Karpas-422 (cell line): ENCODE data around the gene BHLHA9. TPM values are rescaled to one million over a fixed set of nuclear protein-coding genes. Genes with fewer than 3 reads are reported as not detected.
A peak's percentile ranks its signal among the peaks of the same experiment; 100 is the strongest.

Experiments
- DNase-seq: peaks from one replicate; pipeline ENCODE4 v3.0.0-alpha.2; 2015
- H2AFZ ChIP-seq: fragments of 200-600 bp; sonication (generic); 2 replicates; pipeline ENCODE4 v1.6.1; 2014; ENCODE audit warnings: antibody characterized with exemption, low read length, mixed read lengths
- H3K27ac ChIP-seq: fragments of 200-600 bp; sonication (generic); 2 replicates; pipeline ENCODE4 v1.5.1; 2014; ENCODE audit warnings: mild to moderate bottlenecking, low read length, moderate library complexity
- H3K27me3 ChIP-seq: fragments of 200-600 bp; sonication (generic); 2 replicates; pipeline ENCODE4 v1.6.1; 2014; ENCODE audit warnings: low read length, mixed read lengths
- H3K36me3 ChIP-seq: fragments of 200-600 bp; sonication (generic); 2 replicates; pipeline ENCODE4 v1.6.1; 2014; ENCODE audit warnings: low read length, mixed read lengths; ENCODE audit not compliant: insufficient read depth
- H3K4me1 ChIP-seq: fragments of 200-600 bp; sonication (generic); 2 replicates; pipeline ENCODE4 v1.6.1; 2014; ENCODE audit warnings: mild to moderate bottlenecking, low read length, mixed read lengths
- H3K4me2 ChIP-seq: fragments of 200-600 bp; sonication (generic); 2 replicates; pipeline ENCODE4 v1.6.1; 2014; ENCODE audit warnings: low read length, low read depth, mild to moderate bottlenecking; ENCODE audit not compliant: poor library complexity, severe bottlenecking
- H3K4me3 ChIP-seq: fragments of 200-600 bp; sonication (generic); 2 replicates; pipeline ENCODE4 v1.5.1; 2014; ENCODE audit warnings: mild to moderate bottlenecking, antibody characterized with exemption, low read length, mixed read lengths
- H3K79me2 ChIP-seq: fragments of 200-600 bp; sonication (generic); 2 replicates; pipeline ENCODE4 v1.6.1; 2014; ENCODE audit warnings: mild to moderate bottlenecking, low read length, mixed read lengths
- H3K9ac ChIP-seq: fragments of 200-600 bp; sonication (generic); 2 replicates; pipeline ENCODE4 v1.6.0; 2014; ENCODE audit warnings: low read length
- H3K9me2 ChIP-seq: fragments of 200-600 bp; sonication (generic), shearing (Covaris generic); replicated peaks from 2 replicates; pipeline ENCODE4 v1.6.0; 2014; ENCODE audit warnings: mild to moderate bottlenecking, low read length, moderate library complexity; ENCODE audit not compliant: insufficient read depth
- H3K9me3 ChIP-seq: fragments of 300-700, 200-600 bp; sonication (generic); 2 replicates; pipeline ENCODE4 v1.6.1; 2014; ENCODE audit warnings: low read length, mixed read lengths
- H4K20me1 ChIP-seq: fragments of 200-600 bp; sonication (generic); 2 replicates; pipeline ENCODE4 v1.6.1; 2014; ENCODE audit warnings: mild to moderate bottlenecking, antibody characterized with exemption, low read length, low read depth; ENCODE audit not compliant: insufficient read depth
- total RNA-seq: library from RNA; depleted of rRNA; stranded (reverse); fragments of >200 nt; shearing (Covaris generic); gene quantifications from 2 replicates; pipeline ENCODE4 v1.2.3, GENCODE V29; 2014; ENCODE audit warnings: low replicate concordance; rRNA removed

BHLHA9 gene
- total RNA-seq, result not detected in 2 replicates

DNA sequence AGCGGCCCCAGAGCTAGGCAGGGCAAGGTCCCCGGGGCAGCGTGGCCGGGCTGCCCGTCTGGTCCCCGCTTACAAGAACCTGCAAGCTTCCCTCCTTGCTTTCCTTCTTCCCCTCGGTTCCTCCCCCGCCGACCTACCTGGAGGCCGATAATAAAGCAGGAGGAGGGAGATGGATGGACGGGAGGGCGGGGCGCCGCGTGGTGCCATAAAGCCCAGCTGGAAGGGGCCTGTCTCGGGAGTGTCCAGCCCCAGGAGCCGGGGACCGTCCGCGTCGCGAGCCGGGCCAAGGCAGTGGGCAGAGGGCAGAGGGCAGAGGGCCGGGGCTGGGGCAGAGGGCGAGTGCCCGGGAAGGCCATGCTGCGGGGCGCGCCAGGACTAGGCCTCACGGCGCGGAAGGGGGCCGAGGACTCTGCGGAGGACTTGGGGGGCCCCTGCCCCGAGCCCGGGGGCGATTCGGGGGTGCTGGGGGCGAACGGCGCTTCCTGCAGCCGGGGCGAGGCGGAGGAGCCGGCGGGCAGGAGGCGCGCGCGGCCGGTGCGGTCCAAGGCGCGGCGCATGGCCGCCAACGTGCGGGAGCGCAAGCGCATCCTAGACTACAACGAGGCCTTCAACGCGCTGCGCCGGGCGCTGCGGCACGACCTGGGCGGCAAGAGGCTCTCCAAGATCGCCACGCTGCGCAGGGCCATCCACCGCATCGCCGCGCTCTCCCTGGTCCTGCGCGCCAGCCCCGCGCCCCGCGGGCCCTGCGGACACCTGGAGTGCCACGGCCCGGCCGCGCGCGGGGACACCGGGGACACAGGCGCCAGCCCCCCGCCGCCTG lies at the start of gene BHLHA9:
TSS of gene BHLHA9 (plus strand) at position 235 of the 820 bp plus-strand sequence. CDS start at position 355, 120 bp downstream.
- Histone ChIP-seq H3K27me3 (no peaks in the 10 kb centered on the region), H3K79me2 (no peaks in the 10 kb centered on the region), H3K4me3 (no peak within 1 kb of the TSS), H3K9me3 (no peaks in the 10 kb centered on the region), H3K4me1 (peaks cover 15% of the 10 kb centered on the region), H4K20me1 (no peaks in the 10 kb centered on the region), H3K9ac (no peak within 1 kb of the TSS), H3K9me2 (no peaks in the 10 kb centered on the region), H3K36me3 (no peaks in the 10 kb centered on the region), H3K4me2 (peak within 1 kb of the TSS; percentile 86), H3K27ac (no peak within 1 kb of the TSS), H2AFZ (no peak within 1 kb of the TSS)
- DNase-seq, result no peak

DNA sequence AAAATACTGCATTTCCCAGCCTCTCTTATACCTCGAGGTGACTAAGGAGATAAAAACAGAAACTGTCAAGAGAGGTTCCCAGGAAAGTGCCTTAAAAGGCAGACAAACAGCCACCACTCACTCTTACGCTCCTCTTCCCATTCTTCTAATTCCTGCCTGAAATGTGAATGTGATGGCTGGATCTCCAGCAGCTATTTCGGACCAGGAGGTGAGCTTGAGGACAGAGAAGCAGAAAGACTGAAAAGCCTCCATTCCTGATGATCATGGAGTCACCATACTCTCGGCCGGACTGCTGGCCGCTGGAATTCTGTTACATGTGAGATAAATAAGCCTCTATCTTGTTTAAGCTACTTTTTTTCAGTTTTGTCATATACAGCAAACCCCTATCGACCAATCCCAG lies 49.0 kb upstream of the BHLHA9 start:
- Histone ChIP-seq H3K4me3 (no peak overlapping the region), H3K4me1 (peaks cover 42% of the 10 kb centered on the region), H3K79me2 (peaks cover 72% of the 10 kb centered on the region), H3K9me2 (no peaks in the 10 kb centered on the region), H3K9ac (no peak overlapping the region), H3K27me3 (no peaks in the 10 kb centered on the region), H3K36me3 (peaks cover 9% of the 10 kb centered on the region), H3K4me2 (no peak overlapping the region), H2AFZ (no peak overlapping the region), H4K20me1 (peaks cover 35% of the 10 kb centered on the region), H3K27ac (no peak overlapping the region; the same call in 1 of the 2 replicates), H3K9me3 (no peaks in the 10 kb centered on the region)
- no peak for DNase-seq

DNA sequence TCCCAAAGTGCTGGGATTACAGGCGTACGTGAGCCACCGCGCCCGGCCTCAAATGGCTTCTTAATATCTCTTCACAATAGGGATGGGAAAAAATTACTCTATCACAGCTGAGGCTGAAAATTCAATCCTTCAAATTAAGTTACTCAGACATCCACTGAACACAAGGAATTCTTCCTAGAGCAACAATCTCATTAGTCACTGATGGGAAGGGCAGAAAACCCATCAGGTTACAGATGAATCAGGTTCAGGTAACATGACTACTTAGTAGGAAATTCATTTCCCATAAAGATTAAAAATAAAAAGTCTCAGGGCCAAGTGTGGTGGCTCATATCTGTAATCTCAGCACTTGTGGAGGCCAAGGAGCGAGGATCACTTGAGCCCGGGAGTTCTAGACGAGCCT lies 47.9 kb upstream of the BHLHA9 start:
- Histone ChIP-seq H3K79me2 (peaks cover 83% of the 10 kb centered on the region), H3K4me3 (no peak overlapping the region), H3K9me2 (no peaks in the 10 kb centered on the region), H2AFZ (no peak overlapping the region), H3K4me1 (peaks cover 41% of the 10 kb centered on the region), H3K27ac (no peak overlapping the region), H3K27me3 (no peaks in the 10 kb centered on the region), H3K9me3 (no peaks in the 10 kb centered on the region), H4K20me1 (peaks cover 46% of the 10 kb centered on the region), H3K9ac (no peak overlapping the region), H3K36me3 (peaks cover 20% of the 10 kb centered on the region), H3K4me2 (no peak overlapping the region)
- no peak for DNase-seq

DNA sequence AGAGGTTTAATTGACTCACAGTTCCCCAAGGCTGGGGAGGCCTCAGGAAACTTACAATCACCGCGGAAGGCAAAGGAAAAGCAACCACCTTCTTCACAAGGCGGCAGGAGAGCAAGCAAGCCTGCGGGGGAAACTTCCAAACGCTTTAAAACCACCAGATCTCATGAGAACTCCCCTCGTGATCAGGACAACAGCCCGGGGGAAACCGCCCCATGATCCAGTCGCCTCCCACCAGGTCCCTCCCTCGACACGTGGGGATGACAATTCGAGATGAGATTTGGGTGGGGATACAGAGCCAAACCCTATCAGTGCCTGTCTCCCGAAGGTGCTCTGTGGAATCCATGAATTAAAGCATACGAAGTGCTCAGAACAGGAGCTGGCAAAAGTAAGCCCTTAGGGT lies 46.6 kb upstream of the BHLHA9 start:
- H3K4me3 ChIP-seq, result no peak overlapping the region
- no peaks in the 10 kb centered on the region for H3K9me2 ChIP-seq
- H3K4me1 ChIP-seq, result peaks cover 37% of the 10 kb centered on the region
- H3K4me2 ChIP-seq, result no peak overlapping the region
- peaks cover 56% of the 10 kb centered on the region for H4K20me1 ChIP-seq
- no peak for DNase-seq
- H3K9ac ChIP-seq, result no peak overlapping the region
- no peaks in the 10 kb centered on the region for H3K27me3 ChIP-seq
- H2AFZ ChIP-seq, result no peak overlapping the region
- peaks cover 27% of the 10 kb centered on the region for H3K36me3 ChIP-seq
- peaks cover 85% of the 10 kb centered on the region for H3K79me2 ChIP-seq
- no peaks in the 10 kb centered on the region for H3K9me3 ChIP-seq
- H3K27ac ChIP-seq, result no peak overlapping the region

DNA sequence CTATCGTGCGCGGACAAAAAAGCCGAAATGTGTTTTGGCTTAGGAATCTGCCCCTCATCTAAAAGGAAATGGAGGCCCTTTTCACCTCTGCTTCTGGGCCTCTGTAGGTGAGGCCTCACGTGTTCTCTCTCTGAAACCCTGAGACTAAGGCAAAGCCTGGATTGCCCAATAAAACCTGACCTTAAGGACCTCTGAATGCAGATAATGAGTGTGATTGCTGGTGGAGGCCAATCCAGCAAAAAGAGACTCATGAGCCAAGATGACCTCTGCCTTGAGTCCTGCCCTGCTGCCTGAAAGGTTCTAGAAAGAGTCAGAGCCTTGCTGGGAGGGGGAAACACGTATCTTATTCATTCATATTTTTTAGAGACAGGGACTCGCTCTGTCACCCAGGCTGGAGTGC lies 45.9 kb upstream of the BHLHA9 start:
- Histone ChIP-seq H4K20me1 (peaks cover 56% of the 10 kb centered on the region), H3K27me3 (no peaks in the 10 kb centered on the region), H3K27ac (no peak overlapping the region), H3K4me3 (no peak overlapping the region), H3K9me3 (no peaks in the 10 kb centered on the region), H3K9ac (no peak overlapping the region), H3K9me2 (no peaks in the 10 kb centered on the region), H3K36me3 (peaks cover 27% of the 10 kb centered on the region), H3K4me1 (peaks cover 30% of the 10 kb centered on the region), H3K79me2 (peaks cover 78% of the 10 kb centered on the region), H3K4me2 (no peak overlapping the region), H2AFZ (no peak overlapping the region)
- DNase-seq, result no peak

DNA sequence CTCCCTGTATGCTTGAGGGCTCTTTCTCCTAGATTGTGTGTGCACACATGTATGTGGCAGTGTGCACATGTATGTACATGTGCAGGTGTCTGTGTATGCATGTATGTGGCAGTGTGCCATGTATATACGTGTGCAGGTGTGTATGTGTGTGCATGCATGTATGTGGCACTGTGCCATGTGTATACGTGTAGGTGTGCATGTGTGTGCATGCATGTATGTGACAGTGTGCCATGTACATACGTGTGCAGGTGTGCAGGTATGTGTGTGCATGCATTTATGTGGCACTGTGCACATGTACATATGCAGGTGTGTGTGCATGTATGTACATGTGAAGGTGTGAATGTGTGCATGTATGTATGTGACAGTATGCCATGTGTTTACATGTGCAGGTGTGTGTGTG lies 43.9 kb upstream of the BHLHA9 start:
- Histone ChIP-seq H3K9ac (no peak overlapping the region), H3K9me3 (no peaks in the 10 kb centered on the region), H3K4me2 (no peak overlapping the region), H3K27ac (no peak overlapping the region), H2AFZ (no peak overlapping the region), H4K20me1 (peaks cover 49% of the 10 kb centered on the region), H3K79me2 (peaks cover 63% of the 10 kb centered on the region), H3K4me3 (no peak overlapping the region), H3K4me1 (peaks cover 31% of the 10 kb centered on the region), H3K36me3 (peaks cover 27% of the 10 kb centered on the region), H3K27me3 (no peaks in the 10 kb centered on the region), H3K9me2 (no peaks in the 10 kb centered on the region)
- no peak for DNase-seq

DNA sequence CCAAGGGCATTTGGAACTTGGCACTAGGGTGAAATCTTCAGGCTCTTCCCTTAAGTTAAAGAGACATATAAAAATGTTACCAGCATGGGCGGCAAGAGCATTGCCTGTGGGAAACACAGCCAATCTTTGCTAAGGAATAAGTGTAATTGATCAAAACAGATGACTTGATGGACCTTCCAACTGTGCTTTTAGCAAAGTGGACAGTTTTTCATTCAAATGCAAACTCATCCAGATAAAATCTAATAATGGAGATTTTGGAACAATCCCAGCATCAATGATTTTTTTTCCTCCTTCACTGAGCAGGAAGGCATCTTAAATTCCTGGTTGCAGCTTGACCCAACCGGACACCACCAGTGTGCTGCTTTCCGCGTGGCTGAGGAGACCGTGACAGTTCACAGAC lies 42.9 kb upstream of the BHLHA9 start:
- Histone ChIP-seq H2AFZ (no peak overlapping the region), H3K27ac (peak overlapping the region; percentile 88), H3K27me3 (no peaks in the 10 kb centered on the region), H3K9me3 (no peaks in the 10 kb centered on the region), H3K36me3 (peaks cover 27% of the 10 kb centered on the region), H3K9me2 (no peaks in the 10 kb centered on the region), H3K4me3 (peak overlapping the region; percentile 82), H3K4me1 (peaks cover 38% of the 10 kb centered on the region), H3K9ac (peak overlapping the region; percentile 93), H4K20me1 (peaks cover 43% of the 10 kb centered on the region), H3K4me2 (peak overlapping the region; percentile 91), H3K79me2 (peaks cover 52% of the 10 kb centered on the region)
- DNase-seq, result no peak

GRCh38 chr17:1227917-1228780 lies 42.1 kb upstream of the BHLHA9 start:
- H3K4me3 ChIP-seq, result peak overlapping the region; percentile 82
- no peak overlapping the region for H2AFZ ChIP-seq
- no peaks in the 10 kb centered on the region for H3K27me3 ChIP-seq
- no peaks in the 10 kb centered on the region for H3K9me3 ChIP-seq
- H3K79me2 ChIP-seq, result peaks cover 48% of the 10 kb centered on the region
- H3K27ac ChIP-seq, result peak overlapping the region; percentile 88
- peaks cover 39% of the 10 kb centered on the region for H4K20me1 ChIP-seq
- DNase-seq, result peak; percentile 94
- H3K9ac ChIP-seq, result peak overlapping the region; percentile 93
- peaks cover 27% of the 10 kb centered on the region for H3K36me3 ChIP-seq
- peak overlapping the region; percentile 91 for H3K4me2 ChIP-seq
- H3K4me1 ChIP-seq, result peaks cover 38% of the 10 kb centered on the region
- no peaks in the 10 kb centered on the region for H3K9me2 ChIP-seq
